PFSK-1 (cell line): ENCODE data around the gene GTPBP4.

Experiments
- POLR2AphosphoS5 ChIP-seq: IDR thresholded peaks from 2 replicates; pipeline ENCODE4 v1.6.1; 2012; ENCODE audit warnings: low read depth, mild to moderate bottlenecking, control low read depth, low read length, moderate library complexity
- SIN3A ChIP-seq: IDR thresholded peaks from 2 replicates; pipeline ENCODE4 v1.6.1; 2012; ENCODE audit warnings: mild to moderate bottlenecking, low read length, moderate library complexity, borderline replicate concordance; ENCODE audit not compliant: insufficient read depth
- TAF1 ChIP-seq: IDR thresholded peaks from 2 replicates; pipeline ENCODE4 v1.6.1; 2012; ENCODE audit warnings: low read length, control low read depth, borderline replicate concordance; ENCODE audit not compliant: insufficient read depth
- TF ChIP-seq, protein P1 (sequence below), 2 experiments: IDR thresholded peaks; 2 replicates each; pipeline versions ENCODE4 v1.6.1 to v1.8.0; 2011 to 2012; ENCODE audit warnings: low read depth in 2 of 2, low read length in 2 of 2, control low read depth in 1 of 2, inconsistent platforms in 1 of 2, mild to moderate bottlenecking in 1 of 2, moderate library complexity in 1 of 2; ENCODE audit not compliant: insufficient read depth in 1 of 2

- TF ChIP-seq TAF1 (no peak), SIN3A (no peak), POLR2AphosphoS5 (no peak)
- TF ChIP-seq, protein P1, sequence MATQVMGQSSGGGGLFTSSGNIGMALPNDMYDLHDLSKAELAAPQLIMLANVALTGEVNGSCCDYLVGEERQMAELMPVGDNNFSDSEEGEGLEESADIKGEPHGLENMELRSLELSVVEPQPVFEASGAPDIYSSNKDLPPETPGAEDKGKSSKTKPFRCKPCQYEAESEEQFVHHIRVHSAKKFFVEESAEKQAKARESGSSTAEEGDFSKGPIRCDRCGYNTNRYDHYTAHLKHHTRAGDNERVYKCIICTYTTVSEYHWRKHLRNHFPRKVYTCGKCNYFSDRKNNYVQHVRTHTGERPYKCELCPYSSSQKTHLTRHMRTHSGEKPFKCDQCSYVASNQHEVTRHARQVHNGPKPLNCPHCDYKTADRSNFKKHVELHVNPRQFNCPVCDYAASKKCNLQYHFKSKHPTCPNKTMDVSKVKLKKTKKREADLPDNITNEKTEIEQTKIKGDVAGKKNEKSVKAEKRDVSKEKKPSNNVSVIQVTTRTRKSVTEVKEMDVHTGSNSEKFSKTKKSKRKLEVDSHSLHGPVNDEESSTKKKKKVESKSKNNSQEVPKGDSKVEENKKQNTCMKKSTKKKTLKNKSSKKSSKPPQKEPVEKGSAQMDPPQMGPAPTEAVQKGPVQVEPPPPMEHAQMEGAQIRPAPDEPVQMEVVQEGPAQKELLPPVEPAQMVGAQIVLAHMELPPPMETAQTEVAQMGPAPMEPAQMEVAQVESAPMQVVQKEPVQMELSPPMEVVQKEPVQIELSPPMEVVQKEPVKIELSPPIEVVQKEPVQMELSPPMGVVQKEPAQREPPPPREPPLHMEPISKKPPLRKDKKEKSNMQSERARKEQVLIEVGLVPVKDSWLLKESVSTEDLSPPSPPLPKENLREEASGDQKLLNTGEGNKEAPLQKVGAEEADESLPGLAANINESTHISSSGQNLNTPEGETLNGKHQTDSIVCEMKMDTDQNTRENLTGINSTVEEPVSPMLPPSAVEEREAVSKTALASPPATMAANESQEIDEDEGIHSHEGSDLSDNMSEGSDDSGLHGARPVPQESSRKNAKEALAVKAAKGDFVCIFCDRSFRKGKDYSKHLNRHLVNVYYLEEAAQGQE (IDR thresholded peaks at IDR 0.05; ENCODE audit: insufficient read depth in 1 of 2, low read depth in 2 of 2, low read length in 2 of 2): no peak
Observed at GRCh38 chr10:1002425-1003006, 14.3 kb downstream of the GTPBP4 start.
